B cell (primary cell): ENCODE results near the gene HDC. TPM values are rescaled to one million over a fixed set of nuclear protein-coding genes. Genes with fewer than 3 reads are reported as not detected.

Source experiments
- ATAC-seq: fragments of 200-7000 bp; cut with Tn5 transposase; one replicate; pipeline ENCODE4 v1.10.0; 2021; ENCODE audit warnings: low read depth, mild to moderate bottlenecking, moderate number of reproducible peaks, moderate library complexity
- CTCF ChIA-PET: fragments of 350-600 bp; sonication (Branson Sonifier 250); formaldehyde crosslinking; loops from one replicate; lab custom pipeline; 2021; ENCODE audit warnings: antibody characterized with exemption, inconsistent platforms; lab: Charles Lee
- POLR2A ChIA-PET: fragments of 350-600 bp; sonication (Branson Sonifier 250); formaldehyde crosslinking; loops from one replicate; lab custom pipeline; 2021; ENCODE audit warnings: antibody characterized with exemption; lab: Charles Lee
- DNase-seq: peaks from one replicate; pipeline ENCODE4 v3.0.0; 2013
- H2AFZ ChIP-seq: 2 replicates; pipeline ENCODE4 v1.6.1; 2012; ENCODE audit warnings: mild to moderate bottlenecking, low read depth, low read length; ENCODE audit not compliant: insufficient read depth, poor library complexity, severe bottlenecking
- H3K27ac ChIP-seq, 2 donors: 1 replicate in 1 of 2; 2 replicates in 1 of 2; pipeline ENCODE4 v1.5.1; 2012 to 2013; ENCODE audit warnings: low read length in 2 of 2, mild to moderate bottlenecking in 2 of 2, moderate library complexity in 1 of 2
- H3K27me3 ChIP-seq, 4 experiments: fragments of 200-600 bp in 1 of 4; sonication (generic) in 1 of 4; replicated peaks in 1 of 4; 1 replicate in 2 of 4; 2 replicates in 2 of 4; pipeline versions ENCODE4 v1.6.1 to v1.7.0; 2013 to 2016; ENCODE audit warnings: low read length in 3 of 4, mild to moderate bottlenecking in 2 of 4, mixed read lengths in 1 of 4, moderate library complexity in 1 of 4; ENCODE audit not compliant: insufficient read depth in 4 of 4, control insufficient read depth in 3 of 4; ENCODE audit errors: control extremely low read depth in 1 of 4
- H3K36me3 ChIP-seq, 2 experiments: replicated peaks in 1 of 2; 1 replicate in 1 of 2; 2 replicates in 1 of 2; pipeline versions ENCODE4 v1.6.1 to v1.7.1; 2013; ENCODE audit warnings: low read length in 1 of 2; ENCODE audit not compliant: insufficient read depth in 2 of 2, control insufficient read depth in 1 of 2; ENCODE audit errors: control extremely low read depth in 1 of 2, extremely low read depth in 1 of 2
- H3K4me1 ChIP-seq, 2 donors: fragments of 200-600 bp in 1 of 2; sonication (generic) in 1 of 2; 1 replicate in 1 of 2; 2 replicates in 1 of 2; pipeline versions ENCODE4 v1.5.1 to v1.6.1; 2013 to 2017; ENCODE audit warnings: low read length in 2 of 2; ENCODE audit not compliant: control insufficient read depth in 2 of 2, insufficient read depth in 2 of 2
- H3K4me2 ChIP-seq: replicated peaks from 2 replicates; pipeline ENCODE3; 2012; ENCODE audit warnings: mild to moderate bottlenecking, low read depth, low read length; ENCODE audit not compliant: poor library complexity, severe bottlenecking
- H3K4me3 ChIP-seq, 5 experiments: fragments of 200-600 bp in 1 of 5; sonication (generic) in 1 of 5; 1 replicate in 3 of 5; 2 replicates in 2 of 5; pipeline versions ENCODE4 v1.5.1 to v1.7.0; 2011 to 2016; ENCODE audit warnings: low read length in 4 of 5, mild to moderate bottlenecking in 4 of 5, low read depth in 2 of 5, control low read depth in 1 of 5, moderate library complexity in 1 of 5; ENCODE audit not compliant: insufficient read depth in 1 of 5; ENCODE audit errors: control extremely low read depth in 1 of 5, extremely low read depth in 1 of 5
- H3K79me2 ChIP-seq: fragments of 200-600 bp; sonication (generic); one replicate; pipeline ENCODE4 v1.6.0; 2016; ENCODE audit warnings: low read length; ENCODE audit not compliant: control insufficient read depth, insufficient read depth
- H3K9ac ChIP-seq: fragments of 200-600 bp; sonication (generic); 2 replicates; pipeline ENCODE4 v1.6.1; 2017; ENCODE audit warnings: mild to moderate bottlenecking, low read length, moderate library complexity
- H3K9me3 ChIP-seq, 3 donors: one replicate each; pipeline versions ENCODE4 v1.6.1 to v1.7.1; 2013; ENCODE audit warnings: low read length in 2 of 3; ENCODE audit not compliant: control insufficient read depth in 2 of 3, insufficient read depth in 1 of 3; ENCODE audit errors: control extremely low read depth in 1 of 3
- H4K20me1 ChIP-seq: 2 replicates; pipeline ENCODE4 v1.6.0; 2012; ENCODE audit warnings: mild to moderate bottlenecking, low read length; ENCODE audit not compliant: insufficient read depth, control insufficient read depth, poor library complexity, severe bottlenecking
- H3K27ac Mint-ChIP-seq: one replicate; pipeline ENCODE4 v1.8.0; 2021; ENCODE audit warnings: mixed read lengths
- H3K27me3 Mint-ChIP-seq: one replicate; pipeline ENCODE4 v1.8.0; 2021; ENCODE audit warnings: mixed read lengths
- H3K4me1 Mint-ChIP-seq: one replicate; pipeline ENCODE4 v1.8.0; 2021; ENCODE audit warnings: mixed read lengths
- H3K4me3 Mint-ChIP-seq: one replicate; pipeline ENCODE4 v1.8.0; 2021; ENCODE audit warnings: mixed read lengths
- H3K9me3 Mint-ChIP-seq: one replicate; pipeline ENCODE4 v1.8.0; 2022; ENCODE audit warnings: mixed read lengths; ENCODE audit not compliant: insufficient read depth
- CTCF ChIP-seq: fragments of 200-600 bp; IDR thresholded peaks from one replicate; pipeline ENCODE4 v1.8.0; 2022; ENCODE audit warnings: antibody characterized with exemption, mild to moderate bottlenecking
- EZH2 ChIP-seq: IDR thresholded peaks from 2 replicates; pipeline ENCODE4 v1.6.1; 2012; ENCODE audit warnings: borderline replicate concordance, low read depth, mild to moderate bottlenecking, moderate library complexity, low read length; ENCODE audit not compliant: insufficient read depth, poor library complexity, severe bottlenecking
- WGBS: methylation state at CpG from one replicate; pipeline ENCODE4 v1.1.5; 2013; ENCODE audit warnings: missing lambda C conversion rate; ENCODE audit not compliant: insufficient coverage; 5-methylcytosine and 5-hydroxymethylcytosine counted together
- intact Hi-C: fragments of 100-400 bp; cut with micrococcal nuclease; formaldehyde crosslinking; loops from one replicate; pipeline ENCODE4 v1.10.0; 2022
- polyA plus RNA-seq: library from polyadenylated mRNA; depleted of rRNA; stranded (reverse); fragments of >200 nt; gene quantifications from 2 replicates; pipeline ENCODE4 v1.2.3, GENCODE V29; 2012
- total RNA-seq, 2 donors: library from RNA; stranded (reverse); fragments of 120-200 nt in 1 of 2; gene quantifications; 1 replicate in 1 of 2; 2 replicates in 1 of 2; pipeline versions ENCODE4 v1.2.3 to v1.2.4, GENCODE V29; 2013 to 2022

The HDC gene
- total and polyA plus RNA-seq, 2 donors (not counting 1 experiment from before 2014, with no cell fraction given) = 0.88 TPM; not detected in 1

GRCh38 chr15:50250760-50251394 is 14.6 kb downstream of the HDC start:
- no peak overlapping the region for H3K27ac Mint-ChIP-seq
- no peak overlapping the region for H2AFZ ChIP-seq
- peaks cover 0 to 2% (median 0%) of the 10 kb centered on the region in 4 experiments for H3K27me3 ChIP-seq
- ATAC-seq (no peak), DNase-seq (no peak)
- H3K4me2 ChIP-seq = no peak overlapping the region
- no peaks in the 10 kb centered on the region for H3K9me3 ChIP-seq
- ChIA-PET CTCF (interaction anchor here (0.7 kb wide), 1 partner anchor 281 kb away, joined by 3 read pairs; no protein-coding TSS in a partner anchor), POLR2A (no interaction called here)
- intact Hi-C loops = no loop called here
- H3K36me3 ChIP-seq = no peaks in the 10 kb centered on the region
- H3K79me2 ChIP-seq = no peaks in the 10 kb centered on the region
- H4K20me1 ChIP-seq = no peaks in the 10 kb centered on the region
- H3K4me3 Mint-ChIP-seq = no peak overlapping the region
- H3K27ac ChIP-seq = no peak overlapping the region
- no peak for TF ChIP-seq CTCF
- TF ChIP-seq EZH2 = no peak
- no peaks in the 10 kb centered on the region for H3K27me3 Mint-ChIP-seq
- WGBS = 93% methylated on average over 3 of the region's 6 CpGs
- no peaks in the 10 kb centered on the region for H3K9me3 Mint-ChIP-seq
- peaks cover 9 to 13% of the 10 kb centered on the region in 2 donors for H3K4me1 ChIP-seq
- no peak overlapping the region for H3K9ac ChIP-seq
- H3K4me3 ChIP-seq = no peak overlapping the region
- peaks cover 12% of the 10 kb centered on the region for H3K4me1 Mint-ChIP-seq

GRCh38 chr15:50249704-50250103 is 15.8 kb downstream of the HDC start:
- Histone ChIP-seq H3K9ac (no peak overlapping the region), H3K27ac (no peak overlapping the region), H3K36me3 (no peaks in the 10 kb centered on the region), H3K79me2 (no peaks in the 10 kb centered on the region), H3K4me3 (no peak overlapping the region), H3K9me3 (no peaks in the 10 kb centered on the region), H3K27me3 (peaks cover 0 to 2% (median 0%) of the 10 kb centered on the region in 4 experiments), H2AFZ (no peak overlapping the region), H4K20me1 (no peaks in the 10 kb centered on the region), H3K4me2 (no peak overlapping the region), H3K4me1 (peaks cover 9 to 13% of the 10 kb centered on the region in 2 donors)
- Mint-ChIP-seq H3K9me3 (no peaks in the 10 kb centered on the region), H3K4me1 (peaks cover 12% of the 10 kb centered on the region), H3K27ac (no peak overlapping the region), H3K4me3 (no peak overlapping the region), H3K27me3 (no peaks in the 10 kb centered on the region)
- ATAC-seq (no peak), DNase-seq (no peak)
- 89% methylated on average over 2 of the region's 2 CpGs for WGBS
- ChIA-PET POLR2A (no interaction called here), CTCF (interaction anchor here (0.7 kb wide), 1 partner anchor 9 kb away, joined by 3 read pairs; no protein-coding TSS in a partner anchor)
- intact Hi-C loops = no loop called here
- TF ChIP-seq EZH2 = no peak
- no peak for TF ChIP-seq CTCF
